Ishikawa (cell line): Measurements from ENCODE around the gene PRTN3.

Experiments
- CEBPB ChIP-seq: IDR thresholded peaks from 2 replicates; pipeline ENCODE4 v1.6.1; 2012
- CREB1 ChIP-seq: IDR thresholded peaks from 2 replicates; pipeline ENCODE4 v1.6.1; 2012; ENCODE audit warnings: low read depth
- EGR1 ChIP-seq: IDR thresholded peaks from 2 replicates; pipeline ENCODE4 v1.6.1; 2012
- EP300 ChIP-seq: IDR thresholded peaks from 2 replicates; pipeline ENCODE4 v1.6.1; 2012; ENCODE audit warnings: borderline replicate concordance
- FOXM1 ChIP-seq: IDR thresholded peaks from 2 replicates; pipeline ENCODE4 v1.6.1; 2012; ENCODE audit warnings: low read depth, borderline replicate concordance
- NFIC ChIP-seq: IDR thresholded peaks from 2 replicates; pipeline ENCODE4 v1.6.1; 2012
- RAD21 ChIP-seq: IDR thresholded peaks from 2 replicates; pipeline ENCODE4 v1.6.1; 2012; ENCODE audit warnings: low read depth
- TAF1 ChIP-seq: IDR thresholded peaks from 2 replicates; pipeline ENCODE4 v1.6.1; 2012; ENCODE audit warnings: low read depth, mild to moderate bottlenecking
- TEAD4 ChIP-seq: IDR thresholded peaks from 2 replicates; pipeline ENCODE4 v1.6.1; 2012
- YY1 ChIP-seq: IDR thresholded peaks from 2 replicates; pipeline ENCODE4 v1.6.1; 2012; ENCODE audit warnings: low read depth
- ZBTB7A ChIP-seq: IDR thresholded peaks from 2 replicates; pipeline ENCODE4 v1.6.1; 2012; ENCODE audit warnings: low read depth
- TF ChIP-seq, protein P1 (sequence below): IDR thresholded peaks from 2 replicates; pipeline ENCODE4 v1.6.1; 2012; ENCODE audit warnings: low read depth, mild to moderate bottlenecking
- TF ChIP-seq, protein P2 (sequence below): IDR thresholded peaks from 2 replicates; pipeline ENCODE4 v1.6.1; 2012
- TF ChIP-seq, protein P3 (sequence below): IDR thresholded peaks from 2 replicates; pipeline ENCODE4 v1.6.1; 2012

DNA sequence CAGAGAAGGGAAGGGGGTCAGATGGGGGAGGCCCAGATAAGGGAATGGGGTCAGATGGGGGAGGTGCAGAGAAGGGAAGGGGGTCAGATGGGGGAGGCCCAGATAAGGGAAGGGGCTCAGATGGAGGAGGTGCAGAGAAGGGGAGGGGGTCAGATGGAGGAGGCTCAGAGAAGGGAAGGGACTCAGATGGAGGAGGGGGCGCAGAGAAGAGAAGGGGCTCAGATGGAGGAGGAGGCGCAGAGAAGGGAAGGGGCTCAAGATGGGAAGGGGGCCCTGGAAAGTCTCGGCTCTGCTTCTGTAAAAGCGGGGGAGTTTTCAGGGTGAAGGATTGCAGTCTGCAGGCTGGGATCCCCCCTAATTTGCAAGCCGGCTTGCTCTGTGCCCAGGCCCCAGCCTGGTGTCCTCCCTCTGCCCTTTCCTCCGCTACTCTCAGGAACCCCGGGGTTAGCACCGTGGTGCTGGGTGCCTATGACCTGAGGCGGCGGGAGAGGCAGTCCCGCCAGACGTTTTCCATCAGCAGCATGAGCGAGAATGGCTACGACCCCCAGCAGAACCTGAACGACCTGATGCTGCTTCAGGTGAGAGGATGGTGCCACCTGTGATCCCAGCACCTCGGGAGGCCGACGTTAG lies 11.6 kb upstream of the PRTN3 start:
- TF ChIP-seq EP300 (no peak), CEBPB (no peak), RAD21 (no peak), YY1 (no peak), TAF1 (no peak), CREB1 (no peak), NFIC (no peak), TEAD4 (no peak), FOXM1 (no peak), EGR1 (no peak), ZBTB7A (no peak)
- TF ChIP-seq, protein P1, sequence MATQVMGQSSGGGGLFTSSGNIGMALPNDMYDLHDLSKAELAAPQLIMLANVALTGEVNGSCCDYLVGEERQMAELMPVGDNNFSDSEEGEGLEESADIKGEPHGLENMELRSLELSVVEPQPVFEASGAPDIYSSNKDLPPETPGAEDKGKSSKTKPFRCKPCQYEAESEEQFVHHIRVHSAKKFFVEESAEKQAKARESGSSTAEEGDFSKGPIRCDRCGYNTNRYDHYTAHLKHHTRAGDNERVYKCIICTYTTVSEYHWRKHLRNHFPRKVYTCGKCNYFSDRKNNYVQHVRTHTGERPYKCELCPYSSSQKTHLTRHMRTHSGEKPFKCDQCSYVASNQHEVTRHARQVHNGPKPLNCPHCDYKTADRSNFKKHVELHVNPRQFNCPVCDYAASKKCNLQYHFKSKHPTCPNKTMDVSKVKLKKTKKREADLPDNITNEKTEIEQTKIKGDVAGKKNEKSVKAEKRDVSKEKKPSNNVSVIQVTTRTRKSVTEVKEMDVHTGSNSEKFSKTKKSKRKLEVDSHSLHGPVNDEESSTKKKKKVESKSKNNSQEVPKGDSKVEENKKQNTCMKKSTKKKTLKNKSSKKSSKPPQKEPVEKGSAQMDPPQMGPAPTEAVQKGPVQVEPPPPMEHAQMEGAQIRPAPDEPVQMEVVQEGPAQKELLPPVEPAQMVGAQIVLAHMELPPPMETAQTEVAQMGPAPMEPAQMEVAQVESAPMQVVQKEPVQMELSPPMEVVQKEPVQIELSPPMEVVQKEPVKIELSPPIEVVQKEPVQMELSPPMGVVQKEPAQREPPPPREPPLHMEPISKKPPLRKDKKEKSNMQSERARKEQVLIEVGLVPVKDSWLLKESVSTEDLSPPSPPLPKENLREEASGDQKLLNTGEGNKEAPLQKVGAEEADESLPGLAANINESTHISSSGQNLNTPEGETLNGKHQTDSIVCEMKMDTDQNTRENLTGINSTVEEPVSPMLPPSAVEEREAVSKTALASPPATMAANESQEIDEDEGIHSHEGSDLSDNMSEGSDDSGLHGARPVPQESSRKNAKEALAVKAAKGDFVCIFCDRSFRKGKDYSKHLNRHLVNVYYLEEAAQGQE, result no peak
- TF ChIP-seq, protein P2, sequence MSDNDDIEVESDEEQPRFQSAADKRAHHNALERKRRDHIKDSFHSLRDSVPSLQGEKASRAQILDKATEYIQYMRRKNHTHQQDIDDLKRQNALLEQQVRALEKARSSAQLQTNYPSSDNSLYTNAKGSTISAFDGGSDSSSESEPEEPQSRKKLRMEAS, result no peak
- TF ChIP-seq, protein P3, sequence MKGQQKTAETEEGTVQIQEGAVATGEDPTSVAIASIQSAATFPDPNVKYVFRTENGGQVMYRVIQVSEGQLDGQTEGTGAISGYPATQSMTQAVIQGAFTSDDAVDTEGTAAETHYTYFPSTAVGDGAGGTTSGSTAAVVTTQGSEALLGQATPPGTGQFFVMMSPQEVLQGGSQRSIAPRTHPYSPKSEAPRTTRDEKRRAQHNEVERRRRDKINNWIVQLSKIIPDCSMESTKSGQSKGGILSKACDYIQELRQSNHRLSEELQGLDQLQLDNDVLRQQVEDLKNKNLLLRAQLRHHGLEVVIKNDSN, result no peak
